NAMALWA (cell line): Measurements from ENCODE around the gene RSPRY1.
"Not testable (repeated sequence)": the region's sequence is repeated elsewhere in the genome, so short reads cannot be mapped to it uniquely, and the experiment has no call there.

ENCODE experiments used
- DNase-seq: peaks from one replicate; pipeline ENCODE4 v3.0.0-alpha.2; 2015; ENCODE audit warnings: low spot score

RSPRY1 gene

DNA sequence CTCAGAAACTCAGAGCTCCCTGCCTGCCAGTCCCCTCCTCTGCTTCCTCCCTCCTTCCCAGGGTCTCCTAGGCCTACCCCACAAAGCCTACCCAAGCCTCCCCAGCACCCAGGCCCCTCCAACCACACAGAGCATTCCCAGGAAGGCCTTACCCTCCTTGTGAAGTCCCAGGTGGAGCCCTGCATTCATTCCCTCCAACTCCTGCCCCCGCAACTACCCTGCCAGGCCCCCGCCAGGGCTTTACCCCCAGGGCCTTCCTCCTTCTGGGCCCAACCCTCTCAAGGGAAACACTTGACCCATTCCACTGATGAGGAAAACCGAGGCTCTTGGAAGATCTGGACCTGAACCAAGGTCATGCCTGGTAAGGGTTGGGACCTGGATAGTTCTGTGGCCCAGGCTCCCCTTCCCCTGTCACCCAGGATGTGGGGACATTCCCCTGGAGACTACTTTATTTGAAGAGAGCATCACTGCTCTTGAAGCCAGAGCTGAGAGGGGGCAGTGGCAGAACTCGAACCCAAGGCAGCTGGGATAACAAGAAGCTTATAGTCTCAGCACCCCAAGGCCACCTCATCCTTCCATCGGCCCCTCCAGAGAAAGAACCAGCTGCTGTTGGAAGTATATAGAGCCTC, 85.9 kb downstream of the RSPRY1 start:
- DNase-seq = no peak

- DNase-seq = no peak
Observed at GRCh38 chr16:57273359-57273758, 87.2 kb downstream of the RSPRY1 start.

GRCh38 chr16:57273826-57274225, 87.7 kb downstream of the RSPRY1 start:
- DNase-seq = no peak

- not testable (repeated sequence) for DNase-seq
Observed at GRCh38 chr16:57275946-57276345, 89.8 kb downstream of the RSPRY1 start.

DNA sequence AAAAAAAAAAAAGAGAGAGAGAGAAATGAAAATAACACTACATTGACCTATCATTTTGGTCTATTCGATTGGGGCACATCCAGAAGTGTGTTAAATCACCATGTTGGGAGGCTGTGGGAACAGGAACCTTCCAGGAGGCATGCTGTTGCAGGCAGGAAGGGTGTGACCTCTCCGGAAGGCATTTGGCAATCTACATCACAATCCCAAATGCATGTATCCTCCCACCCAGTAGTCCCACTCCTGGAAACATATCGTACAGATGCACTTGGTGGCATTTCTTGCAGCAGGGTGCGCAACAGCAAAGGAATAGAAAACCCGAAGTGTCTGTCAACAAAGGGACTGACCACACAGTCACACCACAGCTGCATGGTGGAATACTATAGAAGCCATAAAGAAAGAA, 90.5 kb downstream of the RSPRY1 start:
- DNase-seq = no peak

GRCh38 chr16:57277586-57277985, 91.5 kb downstream of the RSPRY1 start:
- DNase-seq = peak; percentile 21

- no peak for DNase-seq
Observed at GRCh38 chr16:57278494-57278893, 92.4 kb downstream of the RSPRY1 start.

DNA sequence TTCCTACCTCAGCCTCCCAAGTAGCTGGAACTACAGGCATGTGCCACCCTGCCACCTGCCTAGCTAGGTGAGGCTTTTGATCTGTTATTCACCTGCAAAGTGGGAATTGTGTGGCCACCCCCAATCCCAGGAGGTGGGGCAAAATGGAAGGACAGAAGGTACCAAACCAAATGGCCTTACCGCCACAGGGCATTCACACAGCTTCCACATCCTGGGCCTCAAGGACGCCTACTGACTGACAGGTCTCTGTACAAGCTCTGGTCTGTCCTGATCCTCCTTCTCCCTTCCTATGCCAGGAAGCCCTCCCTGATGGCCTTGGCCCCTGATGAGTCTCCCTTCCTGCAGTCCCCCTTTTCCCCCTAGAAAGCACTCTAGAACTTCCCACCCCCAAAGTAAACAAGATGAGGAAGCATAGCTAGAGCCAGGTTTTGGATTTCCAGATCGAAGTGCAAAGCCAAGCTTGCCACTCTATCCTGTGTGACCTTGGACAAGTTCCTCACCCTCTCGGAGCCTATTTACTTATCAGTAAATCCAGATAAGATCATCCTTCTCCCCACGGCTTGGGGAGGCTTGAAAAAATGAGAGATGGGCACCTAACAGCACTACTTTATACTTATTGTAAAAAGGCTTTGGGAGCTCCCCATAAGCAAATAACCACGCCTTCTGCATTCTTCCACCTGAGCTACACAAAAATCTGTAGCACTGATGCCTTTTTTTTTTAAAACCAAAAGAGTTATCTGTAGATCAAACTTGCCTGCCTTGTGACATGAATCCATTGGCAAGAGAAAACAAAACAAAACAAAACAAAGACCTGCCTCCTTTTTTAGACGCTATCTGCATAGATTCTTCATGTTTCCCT, 93.9 kb downstream of the RSPRY1 start:
- DNase-seq = no peak

DNA sequence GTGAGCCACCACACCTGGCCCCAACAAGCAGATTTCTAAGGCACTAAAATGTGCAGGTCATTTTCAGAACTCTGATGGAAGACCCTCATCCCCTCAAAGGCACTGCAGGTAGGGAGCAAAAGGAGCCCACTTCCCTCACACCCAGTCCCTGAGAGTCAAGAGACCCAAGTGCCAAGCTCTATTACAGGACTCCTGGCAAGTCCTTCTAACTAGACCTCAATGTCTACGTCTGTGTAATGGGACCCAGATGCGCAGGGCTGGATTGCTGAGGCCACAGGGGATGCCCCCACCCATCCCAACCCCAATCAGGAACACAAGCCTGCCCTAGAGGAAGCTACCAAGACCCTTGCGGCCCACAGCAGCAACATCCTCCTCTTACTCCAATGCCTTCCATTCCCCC, 95.7 kb downstream of the RSPRY1 start:
- no peak for DNase-seq

DNA sequence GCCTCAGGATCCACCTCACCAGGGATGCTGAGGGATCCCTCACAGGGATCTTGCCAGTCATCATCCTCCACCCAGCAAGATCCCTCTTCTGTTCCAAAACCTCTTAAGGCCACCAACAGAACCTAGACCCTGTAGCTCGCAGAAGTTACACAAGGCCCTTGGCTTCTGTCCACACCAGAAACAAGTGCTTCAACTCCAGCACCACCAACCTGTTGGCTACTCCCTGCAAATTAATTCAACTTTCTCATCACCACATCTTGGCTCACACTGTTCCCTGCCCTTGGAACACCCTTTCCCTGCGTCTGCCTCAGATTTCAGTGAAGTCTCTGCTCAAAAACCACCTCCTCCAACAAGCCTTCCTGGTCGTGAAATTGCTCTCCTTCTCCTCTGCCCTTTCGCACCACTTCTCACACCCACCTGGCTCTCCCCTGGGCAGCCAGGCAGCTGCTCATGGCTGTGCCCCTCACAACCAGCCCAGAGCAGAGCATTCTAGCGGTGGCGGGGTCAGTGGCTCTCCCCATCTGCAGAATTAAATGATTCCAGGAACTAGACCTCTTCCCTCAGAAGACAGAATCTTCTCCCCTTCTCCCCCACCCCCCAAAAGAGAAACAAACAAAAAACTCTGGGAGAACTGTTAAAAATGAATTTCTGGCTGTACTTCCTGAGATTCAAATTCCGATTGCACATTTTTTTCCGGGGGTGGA, 96.5 kb downstream of the RSPRY1 start:
- no peak for DNase-seq

DNA sequence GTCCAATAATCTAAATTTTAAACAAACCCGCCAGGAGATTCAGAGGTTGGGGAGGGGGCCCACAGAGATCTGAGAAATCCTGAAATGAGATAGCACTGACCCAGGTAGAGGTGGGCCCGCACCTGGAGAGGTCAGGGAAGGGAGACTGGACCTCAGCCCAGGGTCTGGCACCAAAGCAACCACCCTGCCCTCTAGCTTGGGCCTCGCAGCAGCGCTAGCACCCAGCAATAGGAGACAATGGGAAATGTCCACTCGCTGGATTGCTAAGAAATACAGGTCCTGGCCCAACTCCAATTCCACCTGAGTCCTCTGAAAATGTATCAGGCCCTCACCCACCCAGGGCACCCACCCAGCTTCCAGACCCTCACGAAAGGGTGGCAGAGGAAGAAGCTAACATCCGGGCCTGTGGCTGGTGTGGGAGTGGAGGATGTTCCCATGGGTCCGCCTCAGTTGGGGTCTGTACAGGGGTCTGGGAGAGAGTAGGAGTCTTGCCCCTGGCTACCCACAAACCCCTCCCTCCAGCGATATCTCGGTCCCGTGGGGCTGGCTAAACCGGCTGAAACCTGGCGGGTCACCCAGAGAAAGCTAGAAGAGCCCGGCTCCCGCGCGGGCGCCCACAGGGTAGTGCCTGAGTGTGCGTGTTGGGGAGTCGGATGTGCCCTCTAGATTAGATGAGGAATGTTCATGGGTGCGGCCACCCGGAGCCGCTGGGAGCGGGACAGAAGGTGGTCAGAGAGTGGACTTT, 97.3 kb downstream of the RSPRY1 start:
- no peak for DNase-seq

DNA sequence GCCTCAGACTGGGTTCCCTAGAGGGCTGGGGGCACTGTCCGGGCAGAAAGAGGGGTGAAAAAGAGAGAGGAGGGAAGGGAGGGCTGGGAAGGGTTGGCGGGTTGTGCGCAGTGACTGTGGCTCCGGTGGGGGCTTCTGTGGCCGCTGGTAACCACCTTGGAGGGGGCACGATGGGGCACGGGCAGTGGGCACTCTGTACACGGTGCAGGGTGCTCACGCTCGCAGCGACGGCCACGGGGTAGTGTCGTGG, 97.8 kb downstream of the RSPRY1 start:
- DNase-seq = no peak

- DNase-seq = no peak
Observed at GRCh38 chr16:57284209-57284951, 98.3 kb downstream of the RSPRY1 start, which contains the start of gene PLLP. Gene PLLP, minus strand, starts transcription at chr16:57284672. Its CDS starts 132 bp downstream, at chr16:57284540.

- DNase-seq = no peak
Observed at GRCh38 chr16:57284952-57285363, 98.8 kb downstream of the RSPRY1 start.

GRCh38 chr16:57285379-57285778, 99.2 kb downstream of the RSPRY1 start:
- DNase-seq = no peak

- no peak for DNase-seq
Observed at GRCh38 chr16:57289391-57290257, 103.5 kb downstream of the RSPRY1 start.
